Measurements from ENCODE around the gene FOXC2. TPM values are rescaled to one million over a fixed set of nuclear protein-coding genes. Genes with fewer than 3 reads are reported as not detected.

The FOXC2 gene
- total and polyA plus RNA-seq, 2 of the 13 experiments (the other 11 are each of a cell fraction or from before 2014, with no cell fraction given) = not detected

DNA sequence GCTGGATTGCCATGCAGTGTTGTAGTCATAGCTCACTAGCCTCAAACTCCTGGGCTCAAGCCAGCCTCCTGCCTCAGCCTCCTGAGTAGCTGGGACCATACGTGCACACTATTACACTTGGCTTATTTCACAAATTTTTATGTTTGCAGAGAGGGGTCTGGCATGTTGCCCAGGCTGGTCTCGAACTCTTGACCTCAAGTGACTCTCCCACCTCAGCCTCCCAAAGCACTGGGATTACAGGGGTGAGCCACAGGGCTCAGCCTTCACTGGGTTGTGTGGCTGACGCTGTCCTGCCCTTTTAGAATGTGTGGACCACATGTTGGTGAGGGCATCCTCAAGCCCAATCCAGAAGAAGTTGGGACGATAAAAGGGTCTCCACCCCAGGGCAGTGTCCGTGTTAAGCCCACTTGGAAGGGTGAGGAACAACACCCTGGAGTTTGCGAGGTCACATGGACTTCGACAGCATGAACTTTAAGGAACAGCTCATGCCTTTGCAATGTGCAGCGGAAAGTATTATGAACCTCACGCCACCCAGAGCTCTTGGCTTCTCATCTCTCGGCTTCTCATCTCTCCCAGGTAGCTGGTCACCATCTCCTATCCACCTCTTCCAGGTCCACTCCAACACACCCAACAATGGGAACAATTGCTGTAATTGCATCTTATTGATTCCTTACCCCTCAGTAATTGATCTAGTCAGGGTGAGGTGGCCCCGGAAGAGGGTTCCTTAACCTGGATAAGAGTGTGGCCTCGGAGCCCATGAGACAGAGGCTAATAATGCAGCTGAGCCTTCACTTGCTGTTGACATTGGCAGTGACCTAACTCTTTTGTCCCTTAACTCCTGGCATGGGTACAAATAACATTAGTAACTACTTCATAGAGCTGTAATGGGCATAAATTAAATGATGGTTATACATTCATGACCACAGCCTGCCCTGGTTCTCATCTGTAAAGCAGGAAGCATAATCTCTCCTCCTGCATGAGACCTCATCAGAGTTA lies 18.4 kb downstream of the FOXC2 start:
- FAIRE-seq (no peak), DNase-seq (ENCODE audit: low spot score) (no peak), ATAC-seq (no peak)
- no peak overlapping the region for H2AFZ ChIP-seq (ENCODE audit: low read length)
- CTCF ChIA-PET (ENCODE audit: low intra/inter-chr PET ratio, low total read pairs) = no interaction called here
- no TSS peak for BruUV-seq (replicated peaks)
- H3K9ac ChIP-seq (ENCODE audit: insufficient read depth, low read depth, low read length) = no peak overlapping the region
- no peak overlapping the region for H3K4me3 ChIP-seq (replicated peaks in 1 of 3; ENCODE audit: insufficient read depth in 1 of 3, low read depth in 2 of 3, low read length in 3 of 3)
- TF ChIP-seq ZBTB20 (CRISPR knock-in tag; IDR thresholded peaks at IDR 0.05; ENCODE audit: borderline replicate concordance, low read depth) (no peak), HNRNPLL (IDR thresholded peaks at IDR 0.05; ENCODE audit: low read depth, low read length, poor library complexity, severe bottlenecking) (no peak), GLI4 (CRISPR knock-in tag; IDR thresholded peaks at IDR 0.05; ENCODE audit: borderline replicate concordance) (no peak), ZC3H13 (CRISPR knock-in tag; IDR thresholded peaks at IDR 0.05) (no peak)
- TF ChIP-seq, protein P1, sequence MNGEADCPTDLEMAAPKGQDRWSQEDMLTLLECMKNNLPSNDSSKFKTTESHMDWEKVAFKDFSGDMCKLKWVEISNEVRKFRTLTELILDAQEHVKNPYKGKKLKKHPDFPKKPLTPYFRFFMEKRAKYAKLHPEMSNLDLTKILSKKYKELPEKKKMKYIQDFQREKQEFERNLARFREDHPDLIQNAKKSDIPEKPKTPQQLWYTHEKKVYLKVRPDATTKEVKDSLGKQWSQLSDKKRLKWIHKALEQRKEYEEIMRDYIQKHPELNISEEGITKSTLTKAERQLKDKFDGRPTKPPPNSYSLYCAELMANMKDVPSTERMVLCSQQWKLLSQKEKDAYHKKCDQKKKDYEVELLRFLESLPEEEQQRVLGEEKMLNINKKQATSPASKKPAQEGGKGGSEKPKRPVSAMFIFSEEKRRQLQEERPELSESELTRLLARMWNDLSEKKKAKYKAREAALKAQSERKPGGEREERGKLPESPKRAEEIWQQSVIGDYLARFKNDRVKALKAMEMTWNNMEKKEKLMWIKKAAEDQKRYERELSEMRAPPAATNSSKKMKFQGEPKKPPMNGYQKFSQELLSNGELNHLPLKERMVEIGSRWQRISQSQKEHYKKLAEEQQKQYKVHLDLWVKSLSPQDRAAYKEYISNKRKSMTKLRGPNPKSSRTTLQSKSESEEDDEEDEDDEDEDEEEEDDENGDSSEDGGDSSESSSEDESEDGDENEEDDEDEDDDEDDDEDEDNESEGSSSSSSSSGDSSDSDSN (CRISPR knock-in tag; IDR thresholded peaks at IDR 0.05) = no peak
- H3K79me2 ChIP-seq (ENCODE audit: insufficient read depth, low read length) = no peaks in the 10 kb centered on the region
- 26% methylated on average over 11 of the region's 12 CpGs for WGBS (ENCODE audit: low lambda C conversion rate)
- peaks cover 2 to 35% of the 10 kb centered on the region in 2 experiments; a peak in 3 of 5 replicates for H3K27me3 ChIP-seq (ENCODE audit: control insufficient read depth in 1 of 2, insufficient read depth in 2 of 2, low read length in 2 of 2)
- no peak overlapping the region for H3K4me2 ChIP-seq (ENCODE audit: low read depth, low read length)
- no peaks in the 10 kb centered on the region for H3K36me3 ChIP-seq (replicated peaks in 1 of 2; ENCODE audit: control insufficient read depth in 1 of 2, insufficient read depth in 2 of 2, low read length in 2 of 2)
- H4K20me1 ChIP-seq (ENCODE audit: insufficient read depth, low read length) = no peaks in the 10 kb centered on the region
- H3K9me3 ChIP-seq (ENCODE audit: low read length) = no peaks in the 10 kb centered on the region
- intact Hi-C loops (cut with micrococcal nuclease; ENCODE audit: unreplicated experiment) = loop anchor here (10.0 kb wide), 1 partner anchor 270 kb away; no protein-coding TSS in a partner anchor
- in situ Hi-C loops (cut with HindIII; ENCODE audit: extremely low pct_ligation_motif_present, low pct_unique_long_range_greater_than_20kb) = no loop called here
- no peaks in the 10 kb centered on the region for H3K4me1 ChIP-seq (ENCODE audit: insufficient read depth, low read length)
- POLR2A ChIA-PET = no interaction called here
- H3K27ac ChIP-seq (ENCODE audit: extremely low read length, insufficient read depth, low read length) = no peak overlapping the region
